ENCODE measurements around the gene TSFM.
"Not testable (repeated sequence)": the region's sequence is repeated elsewhere in the genome, so short reads cannot be mapped to it uniquely, and the experiment has no call there.

Gene TSFM

GRCh38 chr12:57806677-57807076 is 24.1 kb downstream of the TSFM start:
- Mint-ChIP-seq H3K27ac (no peak overlapping the region), H3K27me3 (no peaks in the 10 kb centered on the region), H3K4me1 (ENCODE audit: low read depth) (no peaks in the 10 kb centered on the region), H3K9me3 (ENCODE audit: low read depth) (no peaks in the 10 kb centered on the region), H3K4me3 (no peak overlapping the region), H3K36me3 (peaks cover 2% of the 10 kb centered on the region)

DNA sequence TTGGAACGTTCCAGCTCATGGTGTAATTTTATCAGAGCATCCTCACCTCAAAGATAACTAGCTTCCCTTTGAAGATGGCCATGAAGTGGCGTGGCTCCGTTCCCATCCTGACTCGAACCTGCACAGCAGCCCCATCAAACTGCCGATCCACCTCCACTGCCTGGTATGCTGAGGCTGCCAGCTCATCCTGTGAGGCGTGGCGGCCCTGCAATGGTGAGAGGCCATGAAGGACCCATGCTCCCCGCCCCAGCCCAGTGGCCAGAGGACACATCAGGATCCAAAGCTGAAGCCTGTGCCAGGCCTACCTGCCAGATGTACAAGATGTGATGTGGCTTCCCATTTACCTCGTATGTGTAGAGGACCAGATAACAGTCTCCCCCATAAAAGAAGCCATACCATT is 24.7 kb downstream of the TSFM start:
- Mint-ChIP-seq H3K9me3 (ENCODE audit: low read depth) (no peaks in the 10 kb centered on the region), H3K27me3 (no peaks in the 10 kb centered on the region), H3K4me3 (no peak overlapping the region), H3K36me3 (peaks cover 4% of the 10 kb centered on the region), H3K27ac (no peak overlapping the region), H3K4me1 (ENCODE audit: low read depth) (no peaks in the 10 kb centered on the region)

- no peaks in the 10 kb centered on the region for H3K27me3 Mint-ChIP-seq
- H3K9me3 Mint-ChIP-seq (ENCODE audit: low read depth), result no peaks in the 10 kb centered on the region
- H3K4me3 Mint-ChIP-seq, result no peak overlapping the region
- H3K4me1 Mint-ChIP-seq (ENCODE audit: low read depth), result no peaks in the 10 kb centered on the region
- H3K27ac Mint-ChIP-seq, result no peak overlapping the region
- H3K36me3 Mint-ChIP-seq, result peaks cover 2% of the 10 kb centered on the region
These were observed 25.8 kb downstream of the TSFM start for GRCh38 chr12:57808351-57808750.

GRCh38 chr12:57809425-57809824 is 26.8 kb downstream of the TSFM start:
- Mint-ChIP-seq H3K27me3 (no peaks in the 10 kb centered on the region), H3K36me3 (peaks cover 2% of the 10 kb centered on the region), H3K9me3 (ENCODE audit: low read depth) (no peaks in the 10 kb centered on the region), H3K27ac (no peak overlapping the region), H3K4me1 (ENCODE audit: low read depth) (peaks cover under 1% of the 10 kb centered on the region), H3K4me3 (no peak overlapping the region)

GRCh38 chr12:57810450-57810849 is 27.9 kb downstream of the TSFM start:
- H3K27me3 Mint-ChIP-seq, result no peaks in the 10 kb centered on the region
- no peak overlapping the region for H3K4me3 Mint-ChIP-seq
- no peaks in the 10 kb centered on the region for H3K9me3 Mint-ChIP-seq (ENCODE audit: low read depth)
- peaks cover 2% of the 10 kb centered on the region for H3K36me3 Mint-ChIP-seq
- peaks cover 5% of the 10 kb centered on the region for H3K4me1 Mint-ChIP-seq (ENCODE audit: low read depth)
- H3K27ac Mint-ChIP-seq, result no peak overlapping the region

- H3K4me3 Mint-ChIP-seq, result no peak overlapping the region
- H3K27ac Mint-ChIP-seq, result no peak overlapping the region
- no peaks in the 10 kb centered on the region for H3K27me3 Mint-ChIP-seq
- no peaks in the 10 kb centered on the region for H3K9me3 Mint-ChIP-seq (ENCODE audit: low read depth)
- peaks cover 5% of the 10 kb centered on the region for H3K4me1 Mint-ChIP-seq (ENCODE audit: low read depth)
- peaks cover 2% of the 10 kb centered on the region for H3K36me3 Mint-ChIP-seq
These were observed 28.6 kb downstream of the TSFM start for GRCh38 chr12:57811028-57811755.

- no peaks in the 10 kb centered on the region for H3K9me3 Mint-ChIP-seq (ENCODE audit: low read depth)
- H3K27me3 Mint-ChIP-seq, result no peaks in the 10 kb centered on the region
- H3K27ac Mint-ChIP-seq, result no peak overlapping the region
- H3K4me1 Mint-ChIP-seq (ENCODE audit: low read depth), result peaks cover 6% of the 10 kb centered on the region
- peaks cover 2% of the 10 kb centered on the region for H3K36me3 Mint-ChIP-seq
- no peak overlapping the region for H3K4me3 Mint-ChIP-seq
These were observed 30.8 kb downstream of the TSFM start for GRCh38 chr12:57813111-57813970.

- Mint-ChIP-seq H3K4me3 (no peak overlapping the region), H3K4me1 (ENCODE audit: low read depth) (peaks cover 6% of the 10 kb centered on the region), H3K36me3 (peaks cover 2% of the 10 kb centered on the region), H3K27me3 (no peaks in the 10 kb centered on the region), H3K9me3 (ENCODE audit: low read depth) (no peaks in the 10 kb centered on the region), H3K27ac (no peak overlapping the region)
These were observed 31.6 kb downstream of the TSFM start for GRCh38 chr12:57813971-57814772.

DNA sequence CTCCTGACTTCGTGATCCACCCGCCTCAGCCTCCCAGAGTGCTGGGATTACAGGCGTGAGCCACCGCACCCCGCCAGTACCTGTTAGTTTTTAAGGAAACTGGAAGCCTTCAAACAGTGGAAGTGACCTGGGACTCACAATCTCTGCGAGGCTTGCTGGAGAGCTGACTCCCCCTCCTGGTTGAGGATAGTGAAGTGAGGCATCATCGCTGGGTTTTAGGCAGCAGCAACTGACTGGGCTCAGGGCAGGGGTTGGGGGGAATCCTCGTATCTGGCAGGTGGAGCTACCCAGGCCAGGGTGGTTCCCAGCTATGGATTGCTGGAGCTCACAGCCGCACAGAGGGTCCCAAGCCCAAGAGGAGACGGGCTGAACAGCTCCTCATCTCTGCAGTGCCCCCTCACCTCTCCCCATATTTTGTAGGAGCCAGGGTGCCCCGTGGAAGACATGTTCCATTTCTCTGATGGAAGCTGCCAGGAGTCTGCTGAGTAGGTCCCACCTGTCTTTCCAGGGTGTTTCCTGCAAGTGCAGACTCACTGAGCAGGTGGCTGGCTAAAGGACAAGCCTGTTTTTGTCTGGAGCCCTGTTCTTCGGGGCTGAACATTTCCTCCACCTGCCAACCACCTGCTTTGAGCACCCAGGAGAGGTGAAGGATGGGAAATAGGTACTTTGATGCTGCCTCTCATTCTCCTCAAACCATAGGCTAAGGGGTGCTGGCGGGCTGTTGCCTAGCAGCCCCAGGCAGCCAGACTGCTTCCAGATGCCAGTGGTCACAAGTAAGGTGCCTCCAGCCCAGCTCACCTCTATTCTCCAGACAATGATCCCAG is 32.8 kb downstream of the TSFM start:
- H3K27ac Mint-ChIP-seq, result peak overlapping the region; percentile 50

DNA sequence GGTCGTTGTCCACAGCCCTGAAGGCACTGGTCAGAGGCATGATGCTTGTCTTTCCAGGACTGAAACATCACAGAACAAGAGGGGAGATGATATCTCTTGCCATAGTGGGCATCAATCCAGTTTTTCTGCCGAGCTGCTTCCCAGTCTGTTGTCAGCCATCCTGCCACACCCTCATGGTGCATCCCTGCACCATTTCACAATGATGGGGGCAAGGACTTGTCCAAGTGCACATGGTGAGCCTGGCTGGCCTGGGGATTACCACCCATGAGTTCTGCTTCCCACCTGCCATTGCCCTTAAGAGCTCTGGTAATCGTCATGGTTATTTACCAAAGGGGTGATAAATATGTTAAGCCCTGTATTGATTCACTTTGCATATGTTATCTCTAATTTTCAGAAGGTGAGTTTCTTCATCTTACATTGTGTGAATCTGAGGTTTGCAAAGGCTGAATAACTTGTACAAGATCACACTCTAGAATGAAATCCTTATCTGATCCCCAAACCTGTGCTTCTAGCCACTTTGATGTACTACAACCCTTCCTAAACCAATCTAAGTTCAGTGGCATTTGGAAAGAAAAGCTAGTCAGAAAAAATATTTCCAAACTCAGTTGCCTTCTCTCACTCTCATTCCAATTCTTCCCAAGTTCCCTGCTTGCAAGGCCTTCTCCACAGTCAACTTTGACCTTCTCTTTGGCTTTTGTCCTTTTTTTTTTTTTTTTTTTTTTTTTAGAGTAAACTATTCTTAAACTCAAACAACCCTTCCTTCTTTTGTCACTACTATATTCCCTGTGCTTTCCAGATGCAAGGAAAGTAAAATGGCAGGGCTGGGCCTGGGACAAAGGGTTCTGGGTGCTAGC is 33.6 kb downstream of the TSFM start:
- Mint-ChIP-seq H3K27me3 (no peaks in the 10 kb centered on the region), H3K4me1 (ENCODE audit: low read depth) (peaks cover 6% of the 10 kb centered on the region), H3K36me3 (peaks cover 2% of the 10 kb centered on the region), H3K9me3 (ENCODE audit: low read depth) (no peaks in the 10 kb centered on the region), H3K27ac (no peak overlapping the region), H3K4me3 (no peak overlapping the region)

More for the DNA sequence above, 32.8 kb downstream of the TSFM start:
- Mint-ChIP-seq H3K9me3 (ENCODE audit: low read depth) (no peaks in the 10 kb centered on the region), H3K36me3 (peaks cover 2% of the 10 kb centered on the region), H3K4me1 (ENCODE audit: low read depth) (peaks cover 6% of the 10 kb centered on the region), H3K4me3 (peak overlapping the region; percentile 69), H3K27me3 (no peaks in the 10 kb centered on the region)

- Mint-ChIP-seq H3K4me1 (ENCODE audit: low read depth) (peaks cover 6% of the 10 kb centered on the region), H3K36me3 (peaks cover under 1% of the 10 kb centered on the region), H3K4me3 (no peak overlapping the region), H3K9me3 (ENCODE audit: low read depth) (no peaks in the 10 kb centered on the region), H3K27ac (no peak overlapping the region), H3K27me3 (no peaks in the 10 kb centered on the region)
These were observed 34.2 kb downstream of the TSFM start for GRCh38 chr12:57816855-57817151.

GRCh38 chr12:57817261-57817989 is 34.8 kb downstream of the TSFM start:
- Mint-ChIP-seq H3K36me3 (no peaks in the 10 kb centered on the region), H3K4me3 (no peak overlapping the region), H3K27me3 (no peaks in the 10 kb centered on the region), H3K27ac (peak overlapping the region; percentile 41), H3K4me1 (ENCODE audit: low read depth) (peaks cover 6% of the 10 kb centered on the region), H3K9me3 (ENCODE audit: low read depth) (no peaks in the 10 kb centered on the region)

DNA sequence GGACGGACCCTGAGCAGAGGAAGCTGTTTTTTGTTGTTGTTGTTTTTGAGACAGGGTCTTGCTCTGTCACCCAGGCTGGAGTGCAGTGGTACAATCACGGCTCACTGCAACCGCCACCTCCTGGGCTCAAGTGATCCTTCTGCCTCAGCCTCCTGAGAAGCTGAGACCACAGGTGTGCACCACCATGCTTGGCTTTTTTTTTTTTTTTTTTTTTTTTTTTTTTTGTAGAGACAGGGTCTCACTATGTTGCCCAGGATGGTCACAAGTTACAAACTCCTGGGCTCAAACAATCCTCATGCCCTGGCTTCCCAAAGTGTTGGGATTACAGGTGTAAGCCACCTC is 35.4 kb downstream of the TSFM start:
- not testable (repeated sequence) for H3K4me3 Mint-ChIP-seq; H3K27me3 Mint-ChIP-seq; H3K9me3 Mint-ChIP-seq (ENCODE audit: low read depth); H3K4me1 Mint-ChIP-seq (ENCODE audit: low read depth); H3K36me3 Mint-ChIP-seq; H3K27ac Mint-ChIP-seq

Measured in activated naive CD8-positive, alpha-beta T cell (primary cell).